Endothelial cell of umbilical vein (primary cell): ENCODE data around the gene CNPY1. TPM values are rescaled to one million over a fixed set of nuclear protein-coding genes. Genes with fewer than 3 reads are reported as not detected.

ENCODE experiments used
- BruUV-seq: library from RNA; stranded (reverse); fragments of 400-500 nt; replicated peaks from 2 replicates; lab custom pipeline; 2021; lab: Mats Ljungman, UMichigan
- CTCF ChIA-PET: fragments of 300-600, 350-600 bp; sonication (Branson Sonifier 250); formaldehyde crosslinking; loops from one replicate; lab custom pipeline; 2021; ENCODE audit warnings: antibody characterized with exemption, inconsistent platforms; lab: Charles Lee
- POLR2A ChIA-PET: fragments of 300-600, 350-600 bp; sonication (Branson Sonifier 250); formaldehyde crosslinking; loops from one replicate; lab custom pipeline; 2021; ENCODE audit warnings: antibody characterized with exemption, inconsistent platforms; lab: Charles Lee
- DNase-seq: peaks from one replicate; pipeline ENCODE4 v3.0.0-alpha.2; 2011; ENCODE audit warnings: low read depth, low spot score
- FAIRE-seq: peaks from 2 replicates; lab custom pipeline; 2011; peaks lifted over from hg19 to GRCh38; lab: Jason Lieb, UNC
- H2AFZ ChIP-seq: 2 replicates; pipeline ENCODE4 v1.6.0; 2012; ENCODE audit warnings: low read depth, low read length, control low read depth, inconsistent platforms
- H3K27ac ChIP-seq: 2 replicates; pipeline ENCODE4 v1.5.1; 2011; ENCODE audit warnings: low read depth, mild to moderate bottlenecking, control low read depth, low read length, moderate library complexity; ENCODE audit not compliant: insufficient read depth
- H3K27me3 ChIP-seq, 2 experiments: 2 replicates each; pipeline versions ENCODE4 v1.6.0 to v1.6.1; 2011; ENCODE audit warnings: low read length in 2 of 2, mixed read lengths in 1 of 2; ENCODE audit not compliant: control insufficient read depth in 2 of 2, insufficient read depth in 2 of 2
- H3K36me3 ChIP-seq, 2 experiments: 2 replicates in 1 of 2; 3 replicates in 1 of 2; pipeline ENCODE4 v1.5.1; 2011; ENCODE audit warnings: low read length in 2 of 2, mild to moderate bottlenecking in 1 of 2, moderate library complexity in 1 of 2; ENCODE audit not compliant: control insufficient read depth in 2 of 2, insufficient read depth in 2 of 2; ENCODE audit errors: extremely low read depth in 1 of 2
- H3K4me1 ChIP-seq: 3 replicates; pipeline ENCODE4 v1.5.1; 2011; ENCODE audit warnings: mild to moderate bottlenecking, low read length; ENCODE audit not compliant: control insufficient read depth, insufficient read depth; ENCODE audit errors: extremely low read depth
- H3K4me2 ChIP-seq: 2 replicates; pipeline ENCODE4 v1.6.1; 2011; ENCODE audit warnings: low read length, control low read depth, mixed read lengths; ENCODE audit not compliant: insufficient read depth
- H3K4me3 ChIP-seq, 3 experiments: fragments of 200-600 bp in 1 of 3; sonication (generic), shearing (Covaris generic) in 1 of 3; replicated peaks in 1 of 3; 2 replicates each; pipeline ENCODE4 v1.5.1; 2011 to 2016; ENCODE audit warnings: control low read depth in 3 of 3, low read length in 3 of 3, mild to moderate bottlenecking in 2 of 3, inconsistent platforms in 1 of 3, low read depth in 1 of 3, moderate library complexity in 1 of 3; ENCODE audit not compliant: insufficient read depth in 1 of 3
- H3K79me2 ChIP-seq: 2 replicates; pipeline ENCODE4 v1.6.0; 2012; ENCODE audit warnings: low read length, inconsistent platforms; ENCODE audit not compliant: control insufficient read depth, insufficient read depth
- H3K9ac ChIP-seq: replicated peaks from 2 replicates; pipeline ENCODE3; 2011; ENCODE audit warnings: low read length, control low read depth; ENCODE audit not compliant: insufficient read depth; ENCODE audit errors: extremely low read depth
- H3K9me1 ChIP-seq: replicated peaks from 3 replicates; pipeline ENCODE4 v1.6.0; 2011; ENCODE audit warnings: mild to moderate bottlenecking, low read length; ENCODE audit not compliant: control insufficient read depth, insufficient read depth; ENCODE audit errors: extremely low read depth
- H3K9me3 ChIP-seq: replicated peaks from 2 replicates; pipeline ENCODE4 v1.5.1; 2012; ENCODE audit warnings: low read length, inconsistent platforms; ENCODE audit not compliant: control insufficient read depth, insufficient read depth
- H4K20me1 ChIP-seq: replicated peaks from 2 replicates; pipeline ENCODE3; 2011; ENCODE audit warnings: mild to moderate bottlenecking, low read length; ENCODE audit not compliant: control insufficient read depth, insufficient read depth; ENCODE audit errors: extremely low read depth
- EZH2 ChIP-seq: IDR thresholded peaks from 2 replicates; pipeline ENCODE4 v1.6.1; 2012; ENCODE audit warnings: borderline replicate concordance, low read depth, mild to moderate bottlenecking, moderate library complexity, low read length, inconsistent platforms; ENCODE audit not compliant: severe bottlenecking
- FOS ChIP-seq: IDR thresholded peaks from 2 replicates; pipeline ENCODE4 v1.6.1; 2011; ENCODE audit warnings: mild to moderate bottlenecking, low read length, moderate library complexity, borderline replicate concordance; ENCODE audit not compliant: insufficient read depth
- GATA2 ChIP-seq: IDR thresholded peaks from 2 replicates; pipeline ENCODE4 v1.7.0; 2011; ENCODE audit warnings: low read depth, mild to moderate bottlenecking, moderate library complexity, mixed read lengths, low read length; ENCODE audit not compliant: insufficient read length, insufficient read depth
- JUN ChIP-seq: IDR thresholded peaks from 2 replicates; pipeline ENCODE4 v1.6.1; 2011; ENCODE audit warnings: borderline replicate concordance, low read depth; ENCODE audit not compliant: insufficient read length, insufficient read depth
- MYC ChIP-seq: IDR thresholded peaks from one replicate; pipeline ENCODE4 v1.6.1; 2011; ENCODE audit warnings: mild to moderate bottlenecking, low read depth, low read length
- POLR2A ChIP-seq: IDR thresholded peaks from 2 replicates; pipeline ENCODE4 v1.6.1; 2012; ENCODE audit warnings: low read depth, mild to moderate bottlenecking, control low read depth, low read length
- POLR2AphosphoS5 ChIP-seq: IDR thresholded peaks from 2 replicates; pipeline ENCODE4 v1.6.1; 2012; ENCODE audit warnings: low read depth, mild to moderate bottlenecking, control low read depth, low read length, moderate library complexity; ENCODE audit not compliant: insufficient read depth
- dilution Hi-C: fragments of 300-500 bp; cut with MboI; formaldehyde crosslinking; loops from one replicate; pipeline ENCODE4 v1.15.0; 2019; ENCODE audit warnings: low sequenced_read_pairs; ENCODE audit not compliant: extremely low pct_ligation_motif_present
- intact Hi-C: fragments of 100-400 bp; cut with micrococcal nuclease; formaldehyde crosslinking; loops from one replicate; pipeline ENCODE4 v1.10.0; 2022
- polyA plus RNA-seq, 4 experiments: library from polyadenylated mRNA; depleted of rRNA in 3 of 4; stranded (reverse) in 3 of 4; unstranded in 1 of 4; fragments of >200 nt; gene quantifications; 2 replicates each; pipeline versions ENCODE4 v1.2.1 to v1.2.3, GENCODE V29; 2011 to 2012; ENCODE audit warnings: missing spikeins in 1 of 4
- total RNA-seq: library from RNA; stranded (reverse); gene quantifications from 2 replicates; pipeline ENCODE4 v1.2.3, GENCODE V29; 2021
- TF ChIP-seq, protein P1 (sequence below), 2 donors: IDR thresholded peaks; 1 replicate in 1 of 2; 2 replicates in 1 of 2; pipeline ENCODE4 v1.5.1; 2011; ENCODE audit warnings: low read length in 2 of 2, mild to moderate bottlenecking in 2 of 2, moderate library complexity in 2 of 2, control low read depth in 1 of 2, inconsistent platforms in 1 of 2, low read depth in 1 of 2; ENCODE audit not compliant: insufficient read depth in 1 of 2; ENCODE audit errors: extremely low read depth in 1 of 2
- TF ChIP-seq, protein P2 (sequence below): IDR thresholded peaks from 2 replicates; pipeline ENCODE4 v1.6.1; 2011; ENCODE audit not compliant: insufficient read depth, insufficient read length

The CNPY1 gene
- total and polyA plus RNA-seq, 2 donors (not counting 3 experiments of a cell fraction or from before 2014, with no cell fraction given): not detected

DNA sequence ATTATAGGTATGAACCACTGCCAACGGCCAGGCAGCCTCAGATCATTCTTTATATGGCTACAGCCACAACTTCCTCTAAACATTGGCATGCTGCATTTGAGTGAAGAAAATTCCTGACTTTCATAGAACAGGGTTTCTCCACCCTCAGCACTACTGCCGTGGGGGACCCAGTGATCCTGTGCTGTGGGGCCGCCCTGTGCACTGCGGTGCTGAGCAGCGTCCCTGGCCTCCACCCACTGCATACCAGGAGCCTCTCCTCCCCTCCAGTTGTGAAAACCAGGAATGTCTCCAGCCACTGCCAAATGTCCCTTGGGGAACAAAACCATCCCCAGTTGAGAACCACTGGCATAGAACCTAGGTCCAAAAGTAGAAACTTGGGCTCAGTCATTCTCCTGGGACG is 15.8 kb downstream of the CNPY1 start:
- Histone ChIP-seq H3K9me1 (no peaks in the 10 kb centered on the region), H3K27me3 (peaks cover 28 to 31% of the 10 kb centered on the region in 2 experiments), H3K79me2 (no peaks in the 10 kb centered on the region), H4K20me1 (no peaks in the 10 kb centered on the region), H3K27ac (no peak overlapping the region), H3K4me2 (no peak overlapping the region), H3K4me1 (no peaks in the 10 kb centered on the region), H3K4me3 (no peak overlapping the region), H3K9ac (no peak overlapping the region), H3K9me3 (no peaks in the 10 kb centered on the region), H2AFZ (no peak overlapping the region), H3K36me3 (no peaks in the 10 kb centered on the region)
- DNase-seq (no peak), FAIRE-seq (no peak)
- POLR2A ChIA-PET: interaction anchor here (0.9 kb wide), 1 partner anchor 68 kb away, joined by 8 read pairs; no protein-coding TSS in a partner anchor
- dilution Hi-C loops: no loop called here
- CTCF ChIA-PET: no interaction called here
- BruUV-seq: no TSS peak
- intact Hi-C loops: loop anchor here (5.0 kb wide), 4 partner anchors 73 to 618 kb away; partner anchors contain the start of gene EN2
- TF ChIP-seq POLR2A (no peak), MYC (no peak), GATA2 (no peak), JUN (no peak), FOS (no peak), POLR2AphosphoS5 (no peak), EZH2 (no peak)
- TF ChIP-seq, protein P1, sequence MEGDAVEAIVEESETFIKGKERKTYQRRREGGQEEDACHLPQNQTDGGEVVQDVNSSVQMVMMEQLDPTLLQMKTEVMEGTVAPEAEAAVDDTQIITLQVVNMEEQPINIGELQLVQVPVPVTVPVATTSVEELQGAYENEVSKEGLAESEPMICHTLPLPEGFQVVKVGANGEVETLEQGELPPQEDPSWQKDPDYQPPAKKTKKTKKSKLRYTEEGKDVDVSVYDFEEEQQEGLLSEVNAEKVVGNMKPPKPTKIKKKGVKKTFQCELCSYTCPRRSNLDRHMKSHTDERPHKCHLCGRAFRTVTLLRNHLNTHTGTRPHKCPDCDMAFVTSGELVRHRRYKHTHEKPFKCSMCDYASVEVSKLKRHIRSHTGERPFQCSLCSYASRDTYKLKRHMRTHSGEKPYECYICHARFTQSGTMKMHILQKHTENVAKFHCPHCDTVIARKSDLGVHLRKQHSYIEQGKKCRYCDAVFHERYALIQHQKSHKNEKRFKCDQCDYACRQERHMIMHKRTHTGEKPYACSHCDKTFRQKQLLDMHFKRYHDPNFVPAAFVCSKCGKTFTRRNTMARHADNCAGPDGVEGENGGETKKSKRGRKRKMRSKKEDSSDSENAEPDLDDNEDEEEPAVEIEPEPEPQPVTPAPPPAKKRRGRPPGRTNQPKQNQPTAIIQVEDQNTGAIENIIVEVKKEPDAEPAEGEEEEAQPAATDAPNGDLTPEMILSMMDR (IDR thresholded peaks at IDR 0.05; ENCODE audit: extremely low read depth in 1 of 2, insufficient read depth in 1 of 2, low read depth in 1 of 2, low read length in 2 of 2): no peak
- TF ChIP-seq, protein P2, sequence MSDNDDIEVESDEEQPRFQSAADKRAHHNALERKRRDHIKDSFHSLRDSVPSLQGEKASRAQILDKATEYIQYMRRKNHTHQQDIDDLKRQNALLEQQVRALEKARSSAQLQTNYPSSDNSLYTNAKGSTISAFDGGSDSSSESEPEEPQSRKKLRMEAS: no peak
